Activated naive CD4-positive, alpha-beta T cell treated with anti-CD3 and anti-CD28 coated beads for 36 hours (primary cell): ENCODE data around the gene GPBP1. TPM values are rescaled to one million over a fixed set of nuclear protein-coding genes. Genes with fewer than 3 reads are reported as not detected.
"Not testable (repeated sequence)": the region's sequence is repeated elsewhere in the genome, so short reads cannot be mapped to it uniquely, and the experiment has no call there.

Experiments used
- CTCF ChIA-PET: fragments of 350-600 bp; sonication (Branson Sonifier 250); formaldehyde crosslinking; loops from one replicate; lab custom pipeline; 2021; ENCODE audit warnings: antibody characterized with exemption; lab: Charles Lee
- DNase-seq: peaks from one replicate; pipeline ENCODE4 v3.0.0-alpha.2; 2020
- H3K27ac Mint-ChIP-seq: one replicate; pipeline ENCODE4 v1.8.0; 2021; ENCODE audit warnings: mild to moderate bottlenecking, mixed read lengths
- H3K27me3 Mint-ChIP-seq: one replicate; pipeline ENCODE4 v1.8.0; 2021; ENCODE audit warnings: low read depth, mixed read lengths
- H3K36me3 Mint-ChIP-seq: one replicate; pipeline ENCODE4 v1.8.0; 2021; ENCODE audit warnings: low read depth, mixed read lengths
- H3K4me1 Mint-ChIP-seq: one replicate; pipeline ENCODE4 v1.8.0; 2021; ENCODE audit warnings: low read depth, mixed read lengths
- H3K4me3 Mint-ChIP-seq: one replicate; pipeline ENCODE4 v1.8.0; 2021; ENCODE audit warnings: mild to moderate bottlenecking, moderate library complexity, mixed read lengths
- H3K9me3 Mint-ChIP-seq: one replicate; pipeline ENCODE4 v1.8.0; 2021; ENCODE audit warnings: mixed read lengths
- intact Hi-C: fragments of 100-400 bp; cut with micrococcal nuclease; formaldehyde crosslinking; loops from one replicate; pipeline ENCODE4 v1.15.1; 2023
- total RNA-seq, 2 experiments: library from RNA; stranded (reverse); gene quantifications; one replicate each; pipeline ENCODE4 v1.2.3, GENCODE V29; 2021

Gene GPBP1
- total RNA-seq, 2 experiments from 2014 or later: 91.5 to 91.9 TPM

GRCh38 chr5:57249265-57249874 is 75.5 kb downstream of the GPBP1 start:
- Mint-ChIP-seq H3K4me1 (peaks cover 33% of the 10 kb centered on the region), H3K9me3 (no peaks in the 10 kb centered on the region), H3K36me3 (peaks cover 43% of the 10 kb centered on the region), H3K27me3 (no peaks in the 10 kb centered on the region), H3K27ac (peak overlapping the region; percentile 56), H3K4me3 (no peak overlapping the region)
- intact Hi-C loops: no loop called here
- CTCF ChIA-PET: no interaction called here
- DNase-seq: no peak

GRCh38 chr5:57258052-57258451 is 84.2 kb downstream of the GPBP1 start:
- intact Hi-C loops: no loop called here
- Mint-ChIP-seq H3K9me3 (no peaks in the 10 kb centered on the region), H3K36me3 (peaks cover 34% of the 10 kb centered on the region), H3K27ac (no peak overlapping the region), H3K4me3 (no peak overlapping the region), H3K4me1 (peaks cover 42% of the 10 kb centered on the region), H3K27me3 (no peaks in the 10 kb centered on the region)
- DNase-seq: no peak
- CTCF ChIA-PET: no interaction called here

- intact Hi-C loops: no loop called here
- H3K36me3 Mint-ChIP-seq: peaks cover 35% of the 10 kb centered on the region
- H3K4me1 Mint-ChIP-seq: peaks cover 40% of the 10 kb centered on the region
- no peaks in the 10 kb centered on the region for H3K27me3 Mint-ChIP-seq
- no peaks in the 10 kb centered on the region for H3K9me3 Mint-ChIP-seq
- CTCF ChIA-PET: interaction anchor here (1.3 kb wide), 1 partner anchor 16 kb away, joined by 3 read pairs; no protein-coding TSS in a partner anchor
- DNase-seq: no peak
- H3K27ac Mint-ChIP-seq: no peak overlapping the region
- H3K4me3 Mint-ChIP-seq: no peak overlapping the region
These were observed 85.1 kb downstream of the GPBP1 start for GRCh38 chr5:57258943-57259342.

GRCh38 chr5:57259704-57260103 is 85.8 kb downstream of the GPBP1 start:
- Mint-ChIP-seq H3K27me3 (no peaks in the 10 kb centered on the region), H3K4me1 (peaks cover 40% of the 10 kb centered on the region), H3K36me3 (peaks cover 31% of the 10 kb centered on the region), H3K27ac (peak overlapping the region; percentile 61), H3K9me3 (no peaks in the 10 kb centered on the region), H3K4me3 (no peak overlapping the region)
- DNase-seq: no peak
- CTCF ChIA-PET: interaction anchor here (1.3 kb wide), 2 partner anchors 15 to 356 kb away, joined by 3 read pairs; no protein-coding TSS in a partner anchor
- intact Hi-C loops: no loop called here

GRCh38 chr5:57262541-57262940 is 88.7 kb downstream of the GPBP1 start:
- intact Hi-C loops: no loop called here
- Mint-ChIP-seq H3K4me3 (no peak overlapping the region), H3K27ac (no peak overlapping the region), H3K27me3 (no peaks in the 10 kb centered on the region), H3K36me3 (peaks cover 27% of the 10 kb centered on the region), H3K4me1 (peaks cover 37% of the 10 kb centered on the region), H3K9me3 (no peaks in the 10 kb centered on the region)
- CTCF ChIA-PET: no interaction called here
- DNase-seq: no peak

- DNase-seq: no peak
- peaks cover 6% of the 10 kb centered on the region for H3K36me3 Mint-ChIP-seq
- intact Hi-C loops: no loop called here
- no peaks in the 10 kb centered on the region for H3K27me3 Mint-ChIP-seq
- H3K9me3 Mint-ChIP-seq: no peaks in the 10 kb centered on the region
- no peak overlapping the region for H3K4me3 Mint-ChIP-seq
- CTCF ChIA-PET: no interaction called here
- peaks cover 2% of the 10 kb centered on the region for H3K4me1 Mint-ChIP-seq
- H3K27ac Mint-ChIP-seq: no peak overlapping the region
These were observed 93.9 kb downstream of the GPBP1 start for GRCh38 chr5:57267805-57268204.

GRCh38 chr5:57276353-57276752 is 102.5 kb downstream of the GPBP1 start:
- H3K27ac Mint-ChIP-seq: no peak overlapping the region
- H3K4me3 Mint-ChIP-seq: no peak overlapping the region
- no peaks in the 10 kb centered on the region for H3K4me1 Mint-ChIP-seq
- H3K36me3 Mint-ChIP-seq: no peaks in the 10 kb centered on the region
- CTCF ChIA-PET: interaction anchor here (0.6 to 1.1 kb wide), 2 partner anchors 11 to 74 kb away, joined by 3 to 5 read pairs; no protein-coding TSS in a partner anchor
- intact Hi-C loops: loop anchor here (2.0 to 5.0 kb wide), 2 partner anchors 54 to 1006 kb away; no protein-coding TSS in a partner anchor
- peaks cover 6% of the 10 kb centered on the region for H3K27me3 Mint-ChIP-seq
- H3K9me3 Mint-ChIP-seq: no peaks in the 10 kb centered on the region
- no peak for DNase-seq

- Mint-ChIP-seq H3K4me1 (no peaks in the 10 kb centered on the region), H3K36me3 (no peaks in the 10 kb centered on the region), H3K9me3 (no peaks in the 10 kb centered on the region), H3K27me3 (peaks cover 6% of the 10 kb centered on the region), H3K27ac (no peak overlapping the region), H3K4me3 (no peak overlapping the region)
- DNase-seq: no peak
- intact Hi-C loops: loop anchor here (1.0 to 5.0 kb wide), 3 partner anchors 55 to 1006 kb away; no protein-coding TSS in a partner anchor
- CTCF ChIA-PET: interaction anchor here (0.6 to 1.1 kb wide), 4 partner anchors 12 to 375 kb away, joined by 3 to 5 read pairs (median 3); no protein-coding TSS in a partner anchor
These were observed 103.2 kb downstream of the GPBP1 start for GRCh38 chr5:57277085-57277484.

- DNase-seq: no peak
- Mint-ChIP-seq H3K27me3 (peaks cover 7% of the 10 kb centered on the region), H3K4me3 (no peak overlapping the region), H3K36me3 (no peaks in the 10 kb centered on the region), H3K27ac (no peak overlapping the region), H3K4me1 (no peaks in the 10 kb centered on the region), H3K9me3 (peaks cover 3% of the 10 kb centered on the region)
- intact Hi-C loops: no loop called here
- CTCF ChIA-PET: interaction anchor here (0.5 kb wide), 1 partner anchor 92 kb away, joined by 3 read pairs; no protein-coding TSS in a partner anchor
These were observed 107.0 kb downstream of the GPBP1 start for GRCh38 chr5:57280853-57281252.

GRCh38 chr5:57285084-57285483 is 111.2 kb downstream of the GPBP1 start:
- CTCF ChIA-PET: interaction anchor here (0.7 kb wide), 1 partner anchor 399 kb away, joined by 3 read pairs; no protein-coding TSS in a partner anchor
- H3K9me3 Mint-ChIP-seq, H3K4me3 Mint-ChIP-seq, H3K4me1 Mint-ChIP-seq, H3K27ac Mint-ChIP-seq, intact Hi-C loops, H3K36me3 Mint-ChIP-seq, H3K27me3 Mint-ChIP-seq, DNase-seq: not testable (repeated sequence)

- intact Hi-C loops: no loop called here
- no peak overlapping the region for H3K27ac Mint-ChIP-seq
These were observed 118.0 kb downstream of the GPBP1 start for GRCh38 chr5:57291894-57292293.

GRCh38 chr5:57292336-57292735 is 118.5 kb downstream of the GPBP1 start:
- Mint-ChIP-seq H3K4me3 (no peak overlapping the region), H3K27me3 (no peaks in the 10 kb centered on the region), H3K27ac (no peak overlapping the region), H3K9me3 (no peaks in the 10 kb centered on the region), H3K4me1 (no peaks in the 10 kb centered on the region), H3K36me3 (no peaks in the 10 kb centered on the region)
- DNase-seq: no peak
- CTCF ChIA-PET: no interaction called here
- intact Hi-C loops: no loop called here

More at GRCh38 chr5:57291894-57292293, 118.0 kb downstream of the GPBP1 start:
- Mint-ChIP-seq H3K4me3 (no peak overlapping the region), H3K9me3 (no peaks in the 10 kb centered on the region), H3K27me3 (no peaks in the 10 kb centered on the region), H3K36me3 (no peaks in the 10 kb centered on the region), H3K4me1 (no peaks in the 10 kb centered on the region)
- no peak for DNase-seq
- CTCF ChIA-PET: no interaction called here
